22Rv1 (cell line): ENCODE results near the gene MKI67.
A peak's percentile ranks its signal among the peaks of the same experiment; 100 is the strongest.

Experiments used
- H3K27ac ChIP-seq: fragments of 450-650 bp; 2 replicates; pipeline ENCODE4 v1.5.1; 2017
- ZFX ChIP-seq: fragments of 450-650 bp; IDR thresholded peaks from 2 replicates; pipeline ENCODE4 v1.6.1; 2017; ENCODE audit warnings: antibody characterized with exemption, borderline replicate concordance
- TF ChIP-seq, protein P1 (sequence below): fragments of 450-650 bp; IDR thresholded peaks from 2 replicates; pipeline ENCODE4 v1.5.1; 2017; ENCODE audit warnings: mild to moderate bottlenecking

The MKI67 gene

GRCh38 chr10:128071417-128071782 lies 54.8 kb downstream of the MKI67 start:
- no peak for TF ChIP-seq ZFX
- TF ChIP-seq, protein P1, sequence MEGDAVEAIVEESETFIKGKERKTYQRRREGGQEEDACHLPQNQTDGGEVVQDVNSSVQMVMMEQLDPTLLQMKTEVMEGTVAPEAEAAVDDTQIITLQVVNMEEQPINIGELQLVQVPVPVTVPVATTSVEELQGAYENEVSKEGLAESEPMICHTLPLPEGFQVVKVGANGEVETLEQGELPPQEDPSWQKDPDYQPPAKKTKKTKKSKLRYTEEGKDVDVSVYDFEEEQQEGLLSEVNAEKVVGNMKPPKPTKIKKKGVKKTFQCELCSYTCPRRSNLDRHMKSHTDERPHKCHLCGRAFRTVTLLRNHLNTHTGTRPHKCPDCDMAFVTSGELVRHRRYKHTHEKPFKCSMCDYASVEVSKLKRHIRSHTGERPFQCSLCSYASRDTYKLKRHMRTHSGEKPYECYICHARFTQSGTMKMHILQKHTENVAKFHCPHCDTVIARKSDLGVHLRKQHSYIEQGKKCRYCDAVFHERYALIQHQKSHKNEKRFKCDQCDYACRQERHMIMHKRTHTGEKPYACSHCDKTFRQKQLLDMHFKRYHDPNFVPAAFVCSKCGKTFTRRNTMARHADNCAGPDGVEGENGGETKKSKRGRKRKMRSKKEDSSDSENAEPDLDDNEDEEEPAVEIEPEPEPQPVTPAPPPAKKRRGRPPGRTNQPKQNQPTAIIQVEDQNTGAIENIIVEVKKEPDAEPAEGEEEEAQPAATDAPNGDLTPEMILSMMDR = no peak

GRCh38 chr10:128070721-128071416 lies 55.4 kb downstream of the MKI67 start:
- no peak for TF ChIP-seq ZFX
- TF ChIP-seq, protein P1 = no peak
- H3K27ac ChIP-seq = no peak overlapping the region

More at GRCh38 chr10:128071417-128071782, 54.8 kb downstream of the MKI67 start:
- H3K27ac ChIP-seq = no peak overlapping the region

DNA sequence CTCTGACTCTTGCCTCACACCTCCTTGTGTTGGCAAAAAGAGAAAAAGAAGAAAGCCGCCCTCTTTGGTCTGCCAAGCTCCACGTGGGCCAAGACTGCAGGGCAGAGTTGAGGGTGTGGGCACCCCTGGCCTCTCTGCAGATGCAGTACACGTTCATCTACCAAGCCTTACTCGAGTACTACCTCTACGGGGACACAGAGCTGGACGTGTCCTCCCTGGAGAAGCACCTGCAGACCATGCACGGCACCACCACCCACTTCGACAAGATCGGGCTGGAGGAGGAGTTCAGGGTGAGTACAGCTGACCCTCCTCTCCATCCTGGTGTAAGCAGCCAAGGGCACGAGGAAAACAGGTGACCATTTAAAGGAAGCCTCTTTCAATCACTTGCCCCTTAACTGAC lies 56.1 kb downstream of the MKI67 start:
- TF ChIP-seq, protein P1 = no peak
- TF ChIP-seq ZFX = no peak
- no peak overlapping the region for H3K27ac ChIP-seq

DNA sequence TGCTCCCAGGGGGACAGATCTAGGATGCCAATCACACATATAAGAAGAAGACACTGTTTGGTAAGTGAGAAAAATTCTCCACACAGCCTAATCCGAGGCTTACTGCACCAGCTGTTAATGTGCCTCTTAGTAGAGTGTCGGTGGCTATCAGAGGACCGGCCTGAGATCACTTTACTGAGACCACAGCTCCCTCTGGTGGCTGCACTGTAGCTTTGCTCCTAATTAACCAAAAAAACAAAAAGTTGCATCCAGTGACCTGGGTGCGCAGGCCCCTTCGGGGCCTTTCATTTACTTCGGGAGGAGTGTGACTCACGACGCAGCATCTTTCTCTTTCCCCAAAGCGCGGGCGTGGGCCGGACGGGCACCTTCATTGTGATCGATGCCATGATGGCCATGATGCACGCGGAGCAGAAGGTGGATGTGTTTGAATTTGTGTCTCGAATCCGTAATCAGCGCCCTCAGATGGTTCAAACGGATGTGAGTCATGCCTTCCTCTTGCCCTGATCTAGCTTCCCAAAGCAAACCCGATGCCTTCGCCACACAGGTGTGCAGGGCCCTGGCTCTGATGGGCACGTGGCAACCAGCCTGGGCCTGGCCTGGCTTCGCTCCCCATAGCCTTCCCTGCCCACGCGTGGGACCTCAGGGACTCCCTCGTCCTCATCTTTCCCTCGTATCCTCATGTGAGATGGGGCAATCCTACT lies 56.7 kb downstream of the MKI67 start:
- TF ChIP-seq ZFX = no peak
- TF ChIP-seq, protein P1 = peak; percentile 78
- no peak overlapping the region for H3K27ac ChIP-seq

DNA sequence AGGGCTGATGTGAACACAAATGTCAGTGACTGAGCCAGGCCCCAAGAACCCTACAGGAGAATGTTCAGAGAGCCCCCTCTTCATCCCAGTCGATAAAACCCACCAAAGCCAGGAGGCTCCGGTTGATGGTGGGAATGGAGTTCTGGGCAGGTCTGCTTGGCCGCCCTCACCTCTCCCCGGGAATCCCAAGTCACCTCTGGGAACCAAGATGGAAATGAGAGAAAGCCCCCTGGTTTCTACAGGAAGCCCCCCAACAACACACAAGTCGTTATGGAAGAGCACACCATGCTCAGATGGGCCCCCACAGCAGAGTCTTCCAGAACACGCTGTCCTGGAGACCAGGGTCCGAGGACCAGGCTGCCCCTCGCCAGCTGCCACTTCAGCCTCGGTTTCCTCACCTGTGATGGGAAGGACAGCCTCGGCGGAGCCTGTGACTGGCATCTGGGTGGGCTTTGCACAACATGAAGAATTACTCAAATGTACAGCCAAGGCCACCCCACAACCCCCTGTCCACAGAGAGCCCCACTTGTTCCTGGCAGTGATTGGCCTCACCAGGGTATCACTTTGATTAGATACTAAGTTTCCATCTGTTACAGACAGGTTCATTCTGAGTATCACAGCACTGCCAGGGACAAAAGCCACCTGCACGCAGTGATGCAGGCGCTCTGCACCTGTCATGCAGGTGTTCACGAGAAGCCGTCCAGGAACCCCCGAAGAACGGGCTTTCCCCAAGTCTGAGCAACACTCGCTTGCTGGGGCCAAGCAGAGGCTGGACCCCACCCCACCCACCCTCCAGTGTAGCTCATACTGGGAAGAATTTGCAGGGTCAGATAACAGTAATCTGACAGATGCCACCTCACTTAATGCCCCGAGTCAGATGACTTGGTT lies 57.6 kb downstream of the MKI67 start:
- H3K27ac ChIP-seq = no peak overlapping the region
- TF ChIP-seq, protein P1 = no peak
- TF ChIP-seq ZFX = no peak

DNA sequence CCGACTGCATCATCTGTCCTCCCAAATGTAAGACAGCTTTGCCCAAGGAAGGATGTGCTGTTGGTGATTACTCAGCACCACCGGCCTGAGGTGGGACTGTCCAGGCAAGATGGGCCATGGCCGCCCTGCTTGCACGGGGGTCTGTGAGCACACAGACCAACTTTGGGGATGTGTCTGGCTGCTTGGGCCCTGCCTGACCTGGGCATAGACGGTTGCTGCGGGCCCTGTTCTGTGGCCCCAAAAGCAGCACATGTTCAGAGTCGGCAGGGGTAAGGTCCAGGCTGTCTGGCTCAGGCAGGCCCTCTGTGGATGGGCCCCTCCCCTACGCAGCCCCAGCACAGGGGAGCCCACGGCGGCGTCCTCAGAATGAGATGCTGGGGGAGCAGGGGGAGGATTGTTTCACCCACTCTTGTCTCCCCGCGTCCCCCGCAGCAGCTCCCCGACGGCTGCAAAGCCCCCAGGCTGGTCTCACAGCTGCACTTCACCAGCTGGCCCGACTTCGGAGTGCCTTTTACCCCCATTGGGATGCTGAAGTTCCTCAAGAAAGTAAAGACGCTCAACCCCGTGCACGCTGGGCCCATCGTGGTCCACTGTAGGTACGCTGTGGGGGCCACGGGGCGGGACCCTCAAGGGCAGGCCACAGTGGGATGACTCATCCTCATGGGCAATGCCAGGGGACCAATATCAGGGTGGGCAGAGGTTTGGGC lies 58.4 kb downstream of the MKI67 start:
- no peak overlapping the region for H3K27ac ChIP-seq
- TF ChIP-seq, protein P1 = no peak
- no peak for TF ChIP-seq ZFX
